IMR-90 (cell line): ENCODE results near the gene HECTD2. TPM values are rescaled to one million over a fixed set of nuclear protein-coding genes. Genes with fewer than 3 reads are reported as not detected.
"Not testable (repeated sequence)": the region's sequence is repeated elsewhere in the genome, so short reads cannot be mapped to it uniquely, and the experiment has no call there.

Experiments used
- ATAC-seq: fragments of 200-7000 bp; cut with Tn5 transposase; 2 replicates; pipeline ENCODE4 v1.9.1; 2020; ENCODE audit warnings: low read depth, mild to moderate bottlenecking, moderate library complexity
- BruUV-seq: library from RNA; stranded (reverse); fragments of 400-500 nt; replicated peaks from 2 replicates; lab custom pipeline; 2021; lab: Mats Ljungman, UMichigan
- CTCF ChIA-PET: fragments of 300-600 bp; formaldehyde crosslinking; extraction: SDS; loops from one replicate; lab custom pipeline; 2021; ENCODE audit warnings: antibody characterized with exemption; lab: Yijun Ruan, JAX
- POLR2A ChIA-PET: fragments of 300-600 bp; sonication (Branson Sonifier 250); formaldehyde crosslinking; loops from one replicate; lab custom pipeline; 2022; ENCODE audit warnings: antibody characterized with exemption; ENCODE audit not compliant: unreplicated experiment; lab: Charles Lee
- DNase-seq: peaks from one replicate; pipeline ENCODE4 v3.0.0; 2013
- H2AFZ ChIP-seq: replicated peaks from 2 replicates; pipeline ENCODE3; 2013; ENCODE audit warnings: low read length, mild to moderate bottlenecking; ENCODE audit not compliant: poor library complexity
- H2AK5ac ChIP-seq: 2 replicates; pipeline ENCODE4 v1.6.1; 2013; ENCODE audit warnings: low read depth, low read length, inconsistent platforms
- H2AK9ac ChIP-seq: replicated peaks from 2 replicates; pipeline ENCODE3; 2013; ENCODE audit warnings: mild to moderate bottlenecking, low read depth, low read length, moderate library complexity; ENCODE audit not compliant: poor library complexity
- H2BK120ac ChIP-seq: 2 replicates; pipeline ENCODE4 v1.6.1; 2013; ENCODE audit warnings: low read depth, low read length, inconsistent platforms
- H2BK15ac ChIP-seq: 3 replicates; pipeline ENCODE4 v1.6.1; 2013; ENCODE audit warnings: low read depth, low read length, inconsistent platforms
- H2BK20ac ChIP-seq: 2 replicates; pipeline ENCODE4 v1.6.1; 2013; ENCODE audit warnings: low read depth, mild to moderate bottlenecking, inconsistent platforms, low read length, moderate library complexity
- H2BK5ac ChIP-seq: 2 replicates; pipeline ENCODE4 v1.6.1; 2013; ENCODE audit warnings: mild to moderate bottlenecking, low read depth, low read length, inconsistent platforms; ENCODE audit not compliant: poor library complexity, severe bottlenecking
- H3K14ac ChIP-seq: replicated peaks from 2 replicates; pipeline ENCODE4 v1.6.1; 2013; ENCODE audit warnings: low read depth, low read length, inconsistent platforms
- H3K18ac ChIP-seq: 2 replicates; pipeline ENCODE4 v1.6.1; 2013; ENCODE audit warnings: low read depth, low read length, control low read depth
- H3K23ac ChIP-seq: 2 replicates; pipeline ENCODE4 v1.6.1; 2013; ENCODE audit warnings: low read depth, low read length, inconsistent platforms
- H3K27ac ChIP-seq: 2 replicates; pipeline ENCODE4 v1.5.1; 2013; ENCODE audit warnings: mild to moderate bottlenecking, control low read depth, low read length; ENCODE audit not compliant: insufficient read depth
- H3K27me3 ChIP-seq: 2 replicates; pipeline ENCODE4 v1.6.1; 2013; ENCODE audit warnings: low read length; ENCODE audit not compliant: control insufficient read depth, insufficient read depth
- H3K36me3 ChIP-seq: 2 replicates; pipeline ENCODE4 v1.6.1; 2013; ENCODE audit warnings: low read length, mixed read lengths; ENCODE audit not compliant: control insufficient read depth, insufficient read depth
- H3K4ac ChIP-seq: 2 replicates; pipeline ENCODE4 v1.6.1; 2013; ENCODE audit warnings: low read depth, low read length, inconsistent platforms
- H3K4me1 ChIP-seq: 2 replicates; pipeline ENCODE4 v1.6.1; 2013; ENCODE audit warnings: low read length, mixed read lengths; ENCODE audit not compliant: control insufficient read depth, insufficient read depth
- H3K4me2 ChIP-seq: 2 replicates; pipeline ENCODE4 v1.6.1; 2013; ENCODE audit warnings: low read depth, mild to moderate bottlenecking, control low read depth, low read length, moderate library complexity
- H3K4me3 ChIP-seq: 2 replicates; pipeline ENCODE4 v1.5.1; 2013; ENCODE audit warnings: low read depth, mild to moderate bottlenecking, control low read depth, low read length, moderate library complexity; ENCODE audit not compliant: insufficient read depth
- H3K56ac ChIP-seq: 2 replicates; pipeline ENCODE4 v1.6.1; 2013; ENCODE audit warnings: low read length, inconsistent platforms; ENCODE audit not compliant: insufficient read depth; ENCODE audit errors: extremely low read depth
- H3K79me1 ChIP-seq, 2 experiments: 2 replicates each; pipeline ENCODE4 v1.6.1; 2013; ENCODE audit warnings: low read length in 2 of 2, inconsistent platforms in 1 of 2, low read depth in 1 of 2
- H3K9ac ChIP-seq: 2 replicates; pipeline ENCODE4 v1.6.1; 2013; ENCODE audit warnings: low read depth, low read length, control low read depth
- H3K9me1 ChIP-seq: 2 replicates; pipeline ENCODE4 v1.6.1; 2013; ENCODE audit warnings: low read length, inconsistent platforms; ENCODE audit not compliant: insufficient read depth
- H3K9me3 ChIP-seq: 2 replicates; pipeline ENCODE4 v1.6.1; 2013; ENCODE audit warnings: low read length; ENCODE audit not compliant: control insufficient read depth, insufficient read depth
- H4K20me1 ChIP-seq: 2 replicates; pipeline ENCODE4 v1.6.1; 2013; ENCODE audit warnings: low read length, inconsistent platforms; ENCODE audit not compliant: insufficient read depth
- H4K5ac ChIP-seq: 2 replicates; pipeline ENCODE4 v1.6.1; 2013; ENCODE audit warnings: mild to moderate bottlenecking, low read depth, low read length, control low read depth
- H4K8ac ChIP-seq, 2 experiments: 2 replicates each; pipeline ENCODE4 v1.6.1; 2013; ENCODE audit warnings: low read depth in 2 of 2, low read length in 2 of 2, control low read depth in 1 of 2, inconsistent platforms in 1 of 2
- H4K91ac ChIP-seq: 2 replicates; pipeline ENCODE4 v1.6.1; 2013; ENCODE audit warnings: low read depth, low read length, inconsistent platforms; ENCODE audit not compliant: insufficient read depth
- NFE2L2 ChIP-seq: fragments of 150-350 bp; IDR thresholded peaks from 2 replicates; pipeline ENCODE4 v1.6.1; 2016; ENCODE audit warnings: low read depth, mild to moderate bottlenecking, low read length
- POLR2A ChIP-seq: IDR thresholded peaks from 2 replicates; pipeline ENCODE4 v1.6.1; 2012; ENCODE audit warnings: mild to moderate bottlenecking, low read depth, low read length
- SMC3 ChIP-seq: fragments of 150-350 bp; IDR thresholded peaks from 2 replicates; pipeline ENCODE4 v1.6.1; 2016; ENCODE audit warnings: low read depth, mild to moderate bottlenecking, antibody characterized with exemption, low read length, moderate library complexity
- USF2 ChIP-seq: fragments of 150-350 bp; IDR thresholded peaks from 2 replicates; pipeline ENCODE4 v1.6.1; 2017; ENCODE audit warnings: mild to moderate bottlenecking, antibody characterized with exemption, low read length, low read depth
- WGBS, 2 experiments: methylation state at CpG; one replicate each; pipeline versions ENCODE4 v1.1.5 to v1.1.7; 2013; ENCODE audit warnings: missing lambda C conversion rate in 2 of 2; ENCODE audit not compliant: insufficient read length in 1 of 2; ENCODE audit errors: extremely low coverage in 2 of 2; 5-methylcytosine and 5-hydroxymethylcytosine counted together
- dilution Hi-C: fragments of 300-500 bp; cut with HindIII; formaldehyde crosslinking; loops from one replicate; pipeline ENCODE4 v1.14.3; 2018; ENCODE audit warnings: low sequenced_read_pairs; ENCODE audit not compliant: unreplicated experiment
- in situ Hi-C: fragments of 300-500 bp; cut with MboI; formaldehyde crosslinking; loops from 3 replicates; pipeline ENCODE4 v1.14.3; 2019; ENCODE audit warnings: low sequenced_read_pairs, inconsistent platforms, mixed read lengths
- intact Hi-C: fragments of 100-400 bp; cut with micrococcal nuclease; formaldehyde crosslinking; loops from 2 replicates; pipeline ENCODE4 v1.10.0; 2022
- polyA plus RNA-seq, 3 experiments: library from polyadenylated mRNA; depleted of rRNA; stranded (reverse); fragments of >200 nt; gene quantifications; 2 replicates each; pipeline ENCODE4 v1.2.3, GENCODE V29; 2012; ENCODE audit warnings: low replicate concordance in 1 of 3
- total RNA-seq: library from RNA; depleted of rRNA; stranded (reverse); fragments of >200 nt; gene quantifications from 2 replicates; pipeline ENCODE4 v1.2.3, GENCODE V29; 2012

The HECTD2 gene
- total and polyA plus RNA-seq, 2 of the 4 experiments (the other 2 are of a cell fraction), result 5.2 to 5.9 TPM

GRCh38 chr10:91453535-91453934 is 43.4 kb downstream of the HECTD2 start:
- Histone ChIP-seq H3K14ac (no peak overlapping the region), H4K91ac (no peak overlapping the region), H3K4me2 (no peak overlapping the region), H3K56ac (no peak overlapping the region), H2BK15ac (no peak overlapping the region), H3K79me1 (no peaks in the 10 kb centered on the region), H3K4me3 (no peak overlapping the region), H4K20me1 (no peaks in the 10 kb centered on the region), H4K8ac (no peak overlapping the region), H2BK120ac (no peak overlapping the region), H4K5ac (no peak overlapping the region), H2AK9ac (no peak overlapping the region), H3K9ac (no peak overlapping the region), H3K27me3 (no peaks in the 10 kb centered on the region), H3K27ac (no peak overlapping the region), H3K9me3 (peaks cover 12% of the 10 kb centered on the region), H2BK5ac (no peak overlapping the region), H2AK5ac (no peak overlapping the region), H2BK20ac (no peak overlapping the region), H2AFZ (no peak overlapping the region), H3K4ac (no peak overlapping the region), H3K4me1 (no peaks in the 10 kb centered on the region), H3K9me1 (no peaks in the 10 kb centered on the region), H3K23ac (no peak overlapping the region), H3K36me3 (no peaks in the 10 kb centered on the region), H3K18ac (no peak overlapping the region)
- intact Hi-C loops, result no loop called here
- ChIA-PET POLR2A (no interaction called here), CTCF (no interaction called here)
- in situ Hi-C loops, result no loop called here
- TF ChIP-seq USF2 (no peak), POLR2A (no peak), SMC3 (no peak), NFE2L2 (no peak)
- DNase-seq (no peak), ATAC-seq (no peak)
- dilution Hi-C loops, result no loop called here
- no TSS peak for BruUV-seq

- H3K4ac ChIP-seq, H4K20me1 ChIP-seq, in situ Hi-C loops, H2BK20ac ChIP-seq, intact Hi-C loops, H3K79me1 ChIP-seq, H4K5ac ChIP-seq, H2BK15ac ChIP-seq, H3K23ac ChIP-seq, ATAC-seq, dilution Hi-C loops, DNase-seq, H2AFZ ChIP-seq, H3K27me3 ChIP-seq, H2AK9ac ChIP-seq, POLR2A ChIA-PET, H3K14ac ChIP-seq, H3K9me1 ChIP-seq, H2BK120ac ChIP-seq, H3K18ac ChIP-seq, H4K91ac ChIP-seq, H3K4me1 ChIP-seq, H3K9ac ChIP-seq, H3K4me2 ChIP-seq, CTCF ChIA-PET, H3K36me3 ChIP-seq, H2BK5ac ChIP-seq, H3K4me3 ChIP-seq, H3K56ac ChIP-seq, H2AK5ac ChIP-seq, H4K8ac ChIP-seq, H3K27ac ChIP-seq, BruUV-seq: not testable (repeated sequence)
- H3K9me3 ChIP-seq, result peaks cover 12% of the 10 kb centered on the region
- WGBS, 2 experiments, result no CpG with 5 or more reads among the region's 1 CpG
Observed at GRCh38 chr10:91455135-91455534, 45.0 kb downstream of the HECTD2 start.
